Keratinocyte (primary cell): ENCODE measurements around the gene IPPK.

Experiments
- CTCF ChIP-seq, 3 experiments: IDR thresholded peaks in 1 of 3; conservative IDR thresholded peaks in 1 of 3; optimal IDR thresholded peaks in 1 of 3; 2 replicates in 2 of 3; 3 replicates in 1 of 3; pipeline versions ENCODE3 to v1.5.1; 2011; ENCODE audit warnings: low read length in 3 of 3, mild to moderate bottlenecking in 3 of 3, moderate library complexity in 2 of 3, control low read depth in 1 of 3, inconsistent platforms in 1 of 3; ENCODE audit not compliant: insufficient read depth in 2 of 3; ENCODE audit errors: extremely low read depth in 1 of 3
- EZH2 ChIP-seq: IDR thresholded peaks from one replicate; pipeline ENCODE4 v1.6.1; 2012; ENCODE audit warnings: inconsistent platforms, mild to moderate bottlenecking, low read length, moderate library complexity

- TF ChIP-seq CTCF (optimal IDR thresholded peaks at IDR 0.05 in 1 of 3, IDR thresholded peaks at IDR 0.05 in 1 of 3, conservative IDR thresholded peaks at IDR 0.05 in 1 of 3; ENCODE audit: extremely low read depth in 1 of 3, insufficient read depth in 2 of 3, low read length in 3 of 3) (no peak), EZH2 (no peak)
These were observed 61.0 kb downstream of the IPPK start for GRCh38 chr9:92608909-92609445.
